ENCODE measurements around the gene UBXN10.
A peak's percentile ranks its signal among the peaks of the same experiment; 100 is the strongest.

The UBXN10 gene, protein sequence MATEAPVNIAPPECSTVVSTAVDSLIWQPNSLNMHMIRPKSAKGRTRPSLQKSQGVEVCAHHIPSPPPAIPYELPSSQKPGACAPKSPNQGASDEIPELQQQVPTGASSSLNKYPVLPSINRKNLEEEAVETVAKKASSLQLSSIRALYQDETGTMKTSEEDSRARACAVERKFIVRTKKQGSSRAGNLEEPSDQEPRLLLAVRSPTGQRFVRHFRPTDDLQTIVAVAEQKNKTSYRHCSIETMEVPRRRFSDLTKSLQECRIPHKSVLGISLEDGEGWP

DNA sequence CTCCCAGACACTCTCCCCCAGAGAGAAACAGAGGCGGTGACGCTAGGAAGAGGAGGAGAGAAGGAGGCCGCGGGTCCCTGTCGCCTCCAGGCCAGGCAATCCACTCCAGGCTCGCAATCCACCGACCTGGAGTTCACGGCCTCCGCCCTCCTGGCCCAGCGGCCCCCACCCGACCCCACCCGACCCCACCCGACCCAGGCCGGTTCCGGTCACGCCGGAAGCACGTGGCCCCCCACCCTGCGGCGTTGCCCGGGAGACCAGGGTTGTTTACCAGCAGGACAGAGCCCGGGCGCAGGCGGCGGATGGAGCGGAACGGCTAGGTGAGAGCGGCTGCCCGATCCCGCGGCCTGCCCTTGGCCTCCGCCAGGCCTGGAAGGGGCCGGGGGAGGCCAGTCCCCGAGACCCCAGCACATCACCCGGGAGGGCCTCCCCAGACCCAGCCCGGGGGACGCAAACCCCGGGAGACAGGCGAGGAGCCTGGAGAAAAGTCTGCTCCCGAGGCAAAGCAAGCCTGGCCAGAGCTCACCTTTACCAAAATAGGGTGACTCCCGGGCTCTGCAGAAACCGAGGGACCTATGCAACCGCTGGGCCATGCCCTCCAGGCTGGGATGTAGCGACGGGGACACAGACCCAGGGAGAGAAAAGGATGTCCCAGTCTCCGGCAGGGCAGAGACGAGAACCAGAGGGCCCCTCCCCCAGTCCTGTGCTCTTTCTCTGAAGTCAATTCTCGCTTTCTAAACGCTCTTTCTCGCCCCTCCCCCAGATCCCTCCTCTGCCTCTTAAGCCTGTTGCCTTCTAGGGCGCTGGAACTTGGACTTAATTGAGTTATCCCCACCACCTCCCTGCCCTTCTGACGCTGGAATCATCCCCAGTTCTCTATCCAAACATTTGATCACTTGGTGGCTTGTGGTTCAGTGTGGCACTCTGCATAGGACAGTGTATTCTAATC is at the start of gene UBXN10, which contains the start of gene PLA2G2C:
Gene UBXN10 (plus strand): TSS at position 263 of the 949 bp plus-strand sequence. CDS start 4,466 bp downstream, outside the sequence.
Gene PLA2G2C (minus strand): TSS at position 685 of the 949 bp plus-strand sequence. CDS start 9,155 bp downstream, outside the sequence.
- DNase-seq (ENCODE audit: low spot score): peak; percentile 78

DNA sequence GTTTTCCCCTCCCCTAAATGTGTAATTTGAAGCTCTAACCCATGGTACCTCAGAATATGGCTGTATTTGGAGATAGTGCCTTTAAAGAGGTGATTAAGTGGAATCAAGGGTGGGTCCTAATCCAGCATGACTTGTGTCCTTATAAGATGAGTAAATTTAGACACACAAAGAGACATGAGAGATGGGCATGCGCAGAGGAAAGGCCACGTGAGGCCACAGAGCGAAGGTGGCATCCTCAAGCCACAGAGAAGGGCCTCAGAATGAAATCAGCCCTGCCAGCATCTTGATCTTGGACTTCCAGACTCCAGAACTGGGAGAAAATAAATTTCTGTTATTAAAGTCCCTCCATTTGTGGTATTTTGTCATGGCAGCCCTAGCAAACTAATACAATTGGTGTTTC is 49.6 kb upstream of the UBXN10 start:
- DNase-seq (ENCODE audit: low spot score): no peak

DNA sequence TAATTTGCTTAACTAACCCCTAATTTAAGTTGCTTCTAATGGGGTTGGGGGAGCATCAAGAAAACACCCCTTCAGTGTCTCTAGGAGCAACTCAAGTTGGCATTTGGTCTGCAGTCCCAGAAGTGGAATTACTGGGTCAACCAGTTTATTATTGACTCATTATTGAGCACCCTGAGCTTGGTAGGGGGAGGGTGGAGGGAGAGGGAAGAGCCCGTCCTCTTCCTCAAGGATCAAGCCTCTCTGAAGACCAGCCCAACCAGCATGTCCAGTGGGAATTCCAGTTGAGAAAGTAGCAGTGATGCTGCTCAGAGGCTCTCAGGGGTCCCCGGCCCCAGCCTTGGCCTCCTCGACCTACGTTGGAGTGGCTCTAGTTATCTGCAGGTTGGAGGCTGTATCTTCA is 48.8 kb upstream of the UBXN10 start:
- DNase-seq (ENCODE audit: low spot score): no peak

DNA sequence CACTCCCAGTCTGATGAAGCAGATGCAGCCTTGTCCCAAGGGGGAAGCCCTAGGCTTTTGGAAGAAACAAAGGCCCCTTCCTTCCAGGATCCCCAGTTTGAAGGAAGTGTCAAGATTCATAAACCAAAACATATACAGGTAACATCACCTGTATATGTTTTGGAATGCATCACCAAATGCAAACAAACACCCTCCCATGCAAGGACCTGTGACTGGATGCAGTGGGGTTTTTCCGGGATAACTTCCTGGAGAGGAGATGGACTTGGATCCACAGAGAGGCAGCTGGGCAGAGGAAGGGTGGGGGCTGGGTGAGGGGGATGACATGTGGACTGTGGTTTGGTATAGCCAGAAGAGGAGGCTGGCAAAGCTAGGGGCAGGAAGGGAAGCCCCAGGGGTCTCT is 48.3 kb upstream of the UBXN10 start:
- DNase-seq (ENCODE audit: low spot score): no peak

DNA sequence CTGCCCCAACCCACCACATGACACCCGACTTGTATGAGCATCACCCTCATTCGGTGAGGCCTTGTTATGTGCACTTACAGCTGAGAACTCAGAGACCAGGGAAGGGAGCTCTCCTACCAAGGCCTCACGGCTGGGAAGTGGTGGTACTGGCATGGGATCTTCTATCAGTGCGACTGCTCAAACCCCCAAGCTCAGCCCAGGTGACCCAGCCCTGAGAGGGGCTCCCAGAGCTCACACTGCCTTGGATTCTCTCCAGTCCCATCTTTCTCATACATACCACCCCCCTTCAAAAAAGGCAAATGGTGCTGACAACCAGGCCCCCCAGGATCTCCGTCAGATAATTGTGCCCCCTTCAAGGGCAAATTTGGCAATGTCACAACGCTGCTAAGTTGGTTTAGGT is 47.5 kb upstream of the UBXN10 start:
- DNase-seq (ENCODE audit: low spot score): no peak

DNA sequence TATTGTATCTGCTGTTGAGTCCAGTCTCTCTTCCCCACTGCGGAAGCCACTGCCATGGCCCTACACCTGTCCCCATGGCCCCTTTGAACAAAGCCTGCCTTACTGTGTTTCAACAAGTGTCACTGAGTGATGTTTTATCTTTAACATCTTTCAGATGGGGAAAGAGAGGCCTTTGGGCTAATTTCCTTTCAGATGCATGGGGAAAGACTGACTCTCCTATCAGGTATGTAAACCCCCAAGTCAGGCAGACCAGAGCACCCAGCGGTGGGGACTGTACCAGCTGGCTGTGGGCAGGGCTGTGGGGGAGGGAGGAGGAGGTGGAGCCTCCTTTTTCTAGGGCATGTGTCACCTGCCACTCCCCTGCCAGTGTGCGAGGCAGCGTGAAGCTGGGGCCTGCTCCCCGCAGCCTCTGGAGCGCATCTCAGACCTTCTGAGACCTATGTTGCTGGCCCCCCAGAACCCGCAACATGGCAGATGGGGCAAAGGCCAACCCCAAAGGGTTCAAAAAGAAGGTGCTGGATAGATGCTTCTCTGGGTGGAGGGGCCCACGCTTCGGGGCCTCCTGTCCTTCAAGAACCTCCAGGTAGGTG is 46.8 kb upstream of the UBXN10 start, which contains the start of gene PLA2G2F:
Gene PLA2G2F (plus strand): TSS at position 363 of the 590 bp plus-strand sequence. CDS start 105 bp downstream, at position 468.
- DNase-seq (ENCODE audit: low spot score): no peak

DNA sequence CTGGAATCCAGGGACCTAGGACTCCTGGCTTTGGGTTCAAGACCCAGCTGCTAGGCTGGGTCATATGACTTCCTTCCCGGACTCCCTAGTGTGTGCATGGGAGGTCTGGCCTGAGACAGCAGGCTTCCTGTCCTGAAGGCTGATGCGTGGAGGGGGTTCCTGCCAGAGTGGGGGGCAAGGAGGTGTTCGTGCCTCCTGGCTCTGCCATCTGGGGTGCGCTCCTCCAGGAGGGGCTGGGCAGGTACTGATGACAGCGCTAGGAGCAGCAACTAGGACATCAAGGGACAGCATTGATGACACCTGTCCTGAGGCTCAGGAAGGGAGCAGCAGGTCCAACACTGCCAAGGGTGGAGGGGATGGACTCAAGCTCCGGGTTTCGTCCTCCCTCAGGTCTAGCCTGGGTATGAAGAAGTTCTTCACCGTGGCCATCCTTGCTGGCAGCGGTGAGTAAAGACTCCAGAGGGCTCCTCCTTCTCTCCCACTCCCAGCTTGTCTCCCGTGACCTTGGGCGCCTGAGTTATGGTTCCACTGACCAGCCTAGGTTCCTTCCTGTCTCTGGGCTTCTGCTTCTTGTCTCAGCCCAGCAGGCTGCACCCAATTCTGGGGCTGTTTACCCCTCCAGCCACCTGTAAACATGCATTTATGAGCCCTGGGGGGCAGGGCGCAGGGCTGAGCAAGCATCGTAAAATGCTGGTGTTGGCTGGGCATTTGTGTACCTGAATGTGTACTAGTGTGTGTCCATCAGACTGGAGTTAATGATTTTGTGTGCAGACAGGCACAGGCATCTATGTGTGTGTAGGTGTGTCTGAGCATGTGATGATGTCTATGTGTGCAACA is 45.9 kb upstream of the UBXN10 start:
- DNase-seq (ENCODE audit: low spot score): no peak

DNA sequence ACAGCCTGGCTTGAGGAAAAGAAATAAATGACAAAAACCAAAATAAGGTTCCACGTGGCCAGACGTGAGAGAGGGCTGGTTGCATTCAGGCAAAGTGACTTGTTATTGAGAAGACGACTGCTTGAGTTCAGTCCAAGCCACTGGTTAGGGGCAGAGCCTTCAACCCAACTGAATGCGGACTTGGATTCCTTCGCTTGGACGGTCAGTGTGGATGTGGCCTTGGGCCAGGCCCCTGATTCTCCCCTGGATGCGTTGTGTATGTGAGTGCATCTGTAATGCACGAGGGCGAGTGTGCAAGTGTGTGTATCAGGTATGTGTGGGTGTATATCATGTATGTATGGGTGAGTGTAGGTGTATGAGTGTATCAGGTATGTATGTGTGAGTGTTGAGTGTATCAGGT is 44.9 kb upstream of the UBXN10 start:
- DNase-seq (ENCODE audit: low spot score): no peak

DNA sequence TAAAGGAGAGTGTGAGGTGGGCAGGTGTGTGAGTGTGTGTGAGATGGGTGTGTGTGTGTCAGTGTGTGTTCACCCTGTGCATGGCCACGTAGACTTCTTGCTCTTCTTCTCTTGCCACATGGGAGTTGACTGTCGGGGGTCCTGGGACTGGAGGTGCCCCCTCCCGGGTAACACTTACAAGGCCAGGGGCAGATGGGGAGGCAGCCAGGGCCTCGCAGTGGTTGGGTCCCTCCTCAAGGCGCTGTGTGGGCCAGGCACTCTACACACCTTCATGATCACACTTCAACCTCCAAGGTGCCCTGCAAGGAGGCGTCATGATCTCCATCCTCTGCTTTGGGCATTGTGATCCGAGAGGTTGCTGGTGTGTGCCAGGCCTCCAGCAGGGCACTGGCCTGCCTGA is 44.4 kb upstream of the UBXN10 start:
- DNase-seq (ENCODE audit: low spot score): no peak

DNA sequence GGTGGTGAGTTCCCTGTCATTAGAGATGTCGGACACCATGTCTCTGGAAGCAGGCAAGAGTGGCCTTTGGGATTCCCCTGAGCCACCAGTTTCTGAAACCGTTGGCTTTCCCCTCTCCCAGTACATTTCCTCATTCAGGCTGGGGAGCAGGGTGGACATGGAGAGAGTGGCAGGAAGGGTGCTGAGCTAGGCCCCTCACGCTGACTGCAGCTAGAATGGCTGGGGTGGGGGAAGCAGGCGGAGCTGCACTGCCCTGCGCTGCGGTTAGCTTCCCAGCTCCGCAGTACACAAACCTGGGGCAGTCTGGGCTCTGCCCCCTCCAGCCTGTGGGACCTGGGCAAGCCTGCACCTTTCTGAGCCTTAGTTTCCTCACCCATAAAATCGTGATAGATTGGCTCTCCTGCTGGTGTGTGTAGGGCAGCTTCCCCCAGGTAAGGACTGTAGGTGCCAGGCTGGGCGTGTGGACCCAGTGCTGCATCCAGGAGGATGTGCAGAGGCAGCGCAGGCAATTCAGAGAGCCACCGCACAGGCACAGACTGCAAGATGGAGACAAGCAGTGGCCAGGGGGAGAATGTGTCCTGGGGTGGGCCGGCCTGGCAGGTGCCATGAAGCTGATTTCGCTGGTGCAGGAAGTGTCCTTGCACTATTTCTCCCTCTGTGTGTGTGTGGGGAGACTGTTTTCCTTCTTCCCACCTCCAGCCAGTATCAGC is 43.7 kb upstream of the UBXN10 start:
- DNase-seq (ENCODE audit: low spot score): no peak

DNA sequence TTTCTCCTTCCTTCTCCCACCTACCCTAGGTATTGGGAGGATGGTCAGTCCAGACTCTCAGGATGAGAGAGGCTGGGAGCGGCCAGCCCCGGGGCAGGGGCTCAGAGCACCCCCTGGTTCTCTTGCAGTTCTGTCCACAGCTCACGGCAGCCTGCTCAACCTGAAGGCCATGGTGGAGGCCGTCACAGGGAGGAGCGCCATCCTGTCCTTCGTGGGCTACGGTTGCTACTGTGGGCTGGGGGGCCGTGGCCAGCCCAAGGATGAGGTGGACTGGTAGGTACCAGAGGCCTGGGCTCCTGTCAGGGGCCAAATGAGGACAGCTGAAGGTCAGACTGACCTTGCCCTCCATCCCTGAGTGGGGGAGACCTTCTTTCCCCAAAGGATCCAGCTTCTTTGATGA is 42.6 kb upstream of the UBXN10 start:
- DNase-seq (ENCODE audit: low spot score): no peak

DNA sequence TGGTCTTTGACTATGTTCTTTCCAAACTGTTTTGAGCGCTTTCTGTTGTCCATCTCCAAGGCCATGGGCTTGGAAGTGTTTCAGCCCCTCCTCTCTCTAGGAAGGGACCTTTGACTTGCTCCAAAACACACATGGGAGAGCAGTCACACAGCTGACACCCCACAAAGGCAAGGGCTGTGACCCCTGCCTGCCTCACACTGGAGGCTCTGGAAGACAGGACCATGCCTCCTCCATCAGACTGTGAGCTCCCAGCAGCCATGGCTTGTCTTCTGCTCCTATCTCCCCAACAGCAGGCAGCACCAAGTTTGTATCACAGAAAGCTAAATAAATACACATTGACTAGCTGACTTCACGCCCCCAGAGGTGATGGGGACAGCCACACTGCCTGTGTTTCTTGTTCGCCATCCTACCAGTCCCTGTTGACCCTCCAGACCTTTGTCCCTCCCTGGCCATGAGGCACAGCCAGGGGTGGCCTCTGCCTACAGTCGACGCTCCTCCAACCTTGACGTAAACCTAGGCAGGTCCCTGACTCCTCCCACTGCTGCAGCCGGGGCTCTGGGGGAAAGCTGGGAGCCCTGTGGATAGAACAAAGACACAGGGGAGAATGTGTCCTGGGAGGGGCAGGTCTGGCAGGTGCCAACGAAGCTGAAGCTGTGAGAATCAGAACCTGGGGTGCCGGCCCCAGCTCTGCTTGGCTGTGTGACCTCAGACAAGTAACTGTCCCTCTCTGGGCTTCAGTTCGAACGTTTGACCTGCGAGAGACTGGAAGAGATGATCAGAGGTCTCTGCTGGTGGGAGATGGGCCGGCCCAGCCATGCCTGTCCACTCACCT is 41.9 kb upstream of the UBXN10 start:
- DNase-seq (ENCODE audit: low spot score): no peak

DNA sequence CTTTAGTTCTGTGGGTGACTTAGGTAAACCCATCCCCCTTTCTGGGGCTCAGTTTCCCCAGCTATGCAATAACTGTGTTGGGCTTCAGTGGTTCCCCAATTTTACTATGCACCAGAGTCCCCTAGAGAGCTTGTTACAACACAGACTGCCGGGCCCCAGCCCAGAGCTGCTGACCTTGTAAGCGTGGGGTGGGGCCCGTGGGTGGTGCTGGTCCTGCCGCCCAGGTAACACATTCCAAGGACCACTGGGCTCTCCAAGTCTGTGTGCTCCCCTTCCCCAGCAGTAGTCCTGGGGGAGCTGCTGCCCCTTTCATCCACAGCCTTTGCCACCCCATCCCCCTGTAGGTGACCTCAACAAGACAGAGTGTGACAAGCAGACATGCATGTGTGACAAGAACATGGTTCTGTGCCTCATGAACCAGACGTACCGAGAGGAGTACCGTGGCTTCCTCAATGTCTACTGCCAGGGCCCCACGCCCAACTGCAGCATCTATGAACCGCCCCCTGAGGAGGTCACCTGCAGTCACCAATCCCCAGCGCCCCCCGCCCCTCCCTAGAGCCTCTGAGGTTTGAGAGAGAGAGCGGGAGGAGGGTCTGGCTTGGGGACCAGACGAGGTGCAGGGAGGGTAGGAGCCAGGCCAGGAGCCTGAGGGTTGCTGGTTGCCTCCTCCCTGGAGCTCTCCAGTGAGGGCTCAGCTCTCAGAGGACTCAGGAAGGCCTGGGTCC is 37.9 kb upstream of the UBXN10 start:
- no peak for DNase-seq (ENCODE audit: low spot score)

DNA sequence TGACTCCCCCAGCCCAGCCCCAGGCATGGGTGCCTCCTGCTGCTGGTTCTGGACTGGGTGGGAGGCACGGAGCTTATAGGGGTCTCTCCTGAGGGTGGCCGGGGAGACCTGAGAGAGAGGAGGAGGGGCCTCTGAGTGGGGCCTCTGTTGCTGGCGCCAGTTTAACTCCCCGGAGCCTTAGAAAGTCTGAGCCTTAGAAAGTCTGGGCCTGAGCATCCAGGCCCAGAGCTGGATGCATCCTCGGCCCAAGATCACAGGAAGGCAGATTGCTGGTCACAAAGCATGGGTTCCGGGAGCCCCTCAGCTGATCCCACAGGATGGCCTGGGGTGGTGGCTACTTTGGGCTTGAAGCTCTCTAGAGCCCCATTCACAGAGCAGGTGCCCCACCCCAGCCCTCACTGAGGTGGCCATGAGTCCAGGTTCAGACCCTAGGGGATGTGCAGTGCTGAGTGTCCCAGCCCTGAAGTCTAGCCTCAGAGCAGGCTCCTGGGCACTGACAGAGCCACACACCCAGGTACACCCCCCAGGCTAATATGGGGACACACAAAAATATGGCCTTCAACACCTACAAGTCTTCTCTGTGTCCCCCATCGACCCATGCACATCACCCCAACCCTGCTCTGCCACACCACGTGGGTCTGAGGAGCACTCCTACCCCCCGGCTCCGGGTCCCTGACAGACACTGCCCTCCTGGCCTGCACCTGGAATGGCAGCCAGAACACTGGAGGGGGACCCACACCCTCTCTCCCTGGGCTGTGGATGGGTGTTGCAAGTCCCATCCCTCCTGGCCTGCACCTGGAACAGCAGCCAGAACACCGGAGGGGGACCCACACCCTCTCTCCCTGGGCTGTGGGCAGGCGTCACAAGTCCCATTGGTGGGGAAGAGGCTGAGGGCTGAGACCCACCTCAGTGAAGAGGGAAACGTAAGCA is 37.1 kb upstream of the UBXN10 start:
- no peak for DNase-seq (ENCODE audit: low spot score)

DNA sequence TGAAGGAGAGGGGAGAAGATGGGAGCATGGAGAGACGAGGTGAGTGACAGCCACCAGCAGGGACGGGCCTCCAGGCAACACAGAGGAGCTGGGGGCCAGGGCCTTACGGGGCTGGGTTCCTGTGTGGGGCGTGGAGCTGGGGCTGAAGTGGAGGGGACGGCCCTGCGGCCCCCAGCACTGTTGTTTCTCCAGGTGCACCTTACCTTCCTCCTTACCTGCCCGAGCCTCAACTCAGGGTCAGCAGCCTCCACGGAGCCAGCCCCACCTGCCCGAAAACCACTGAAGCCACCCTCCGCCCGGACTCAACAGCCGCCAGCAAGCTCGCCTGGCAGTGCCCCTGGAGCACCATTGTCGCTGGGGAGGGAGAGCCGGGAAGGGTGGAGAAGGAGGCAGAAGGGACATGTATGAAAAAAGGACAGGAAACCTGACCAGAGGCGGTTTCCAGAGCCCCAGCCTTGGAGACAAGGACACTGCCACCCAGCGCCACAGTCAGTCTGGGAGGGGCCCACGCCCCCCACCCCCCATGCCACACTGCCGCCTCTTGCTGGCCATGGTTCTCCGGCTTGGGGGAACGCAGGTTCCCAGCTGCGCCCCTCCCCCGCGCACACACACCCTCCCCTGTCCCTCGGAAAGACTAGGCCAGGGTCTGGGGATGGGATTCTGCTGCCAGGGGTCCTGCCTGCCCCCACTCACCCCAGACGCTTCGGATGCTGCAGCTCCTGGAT is 36.1 kb upstream of the UBXN10 start:
- DNase-seq (ENCODE audit: low spot score): no peak

DNA sequence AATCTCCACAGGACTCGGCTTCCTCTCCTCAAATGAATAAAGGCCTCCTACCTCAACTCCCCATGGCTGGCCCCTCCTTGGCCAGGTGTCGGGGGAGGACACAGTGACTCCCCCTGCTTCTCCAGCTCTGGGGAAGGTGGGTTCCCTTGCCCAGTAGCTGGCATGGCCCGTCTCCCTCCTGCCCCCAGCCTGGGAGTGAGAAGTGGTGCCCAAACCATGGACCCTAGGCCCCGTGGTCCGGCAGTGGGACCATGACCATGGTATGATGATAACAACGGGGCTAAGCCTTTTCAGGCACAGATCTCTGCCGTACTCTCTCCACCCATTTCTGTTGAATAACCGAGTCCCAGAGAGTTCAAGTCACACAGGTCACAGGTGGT is 35.6 kb upstream of the UBXN10 start:
- no peak for DNase-seq (ENCODE audit: low spot score)

DNA sequence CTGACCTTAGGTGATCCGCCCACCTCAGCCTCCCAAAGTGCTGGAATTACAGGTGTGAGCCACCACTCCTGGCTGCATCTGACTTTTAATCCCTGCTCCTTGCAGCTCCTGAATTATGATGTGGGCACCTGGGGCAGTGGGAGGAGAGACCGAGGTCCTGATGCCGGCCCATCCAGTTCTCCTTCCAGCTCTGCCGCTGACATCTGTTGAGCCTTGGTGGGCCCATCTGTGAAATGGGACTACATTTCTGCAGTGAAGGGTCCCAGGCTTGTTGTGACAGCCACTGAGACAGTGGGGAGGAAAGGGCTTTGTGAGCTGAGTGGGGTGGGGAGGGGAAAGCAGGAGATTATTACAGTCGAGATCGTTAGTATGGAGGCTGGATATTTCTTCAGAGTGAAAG is 34.9 kb upstream of the UBXN10 start:
- DNase-seq (ENCODE audit: low spot score): no peak

Measured in ecto neural progenitor cell (in vitro differentiated cells).